CD4-positive, alpha-beta T cell treated with Interleukin-15 for 4 hours (primary cell): ENCODE data around the gene PRND.
"Not testable (repeated sequence)": the region's sequence is repeated elsewhere in the genome, so short reads cannot be mapped to it uniquely, and the experiment has no call there.

Experiments used
- DNase-seq: peaks from one replicate; pipeline ENCODE4 v3.0.0-alpha.2; 2020; ENCODE audit warnings: low spot score

The PRND gene

DNA sequence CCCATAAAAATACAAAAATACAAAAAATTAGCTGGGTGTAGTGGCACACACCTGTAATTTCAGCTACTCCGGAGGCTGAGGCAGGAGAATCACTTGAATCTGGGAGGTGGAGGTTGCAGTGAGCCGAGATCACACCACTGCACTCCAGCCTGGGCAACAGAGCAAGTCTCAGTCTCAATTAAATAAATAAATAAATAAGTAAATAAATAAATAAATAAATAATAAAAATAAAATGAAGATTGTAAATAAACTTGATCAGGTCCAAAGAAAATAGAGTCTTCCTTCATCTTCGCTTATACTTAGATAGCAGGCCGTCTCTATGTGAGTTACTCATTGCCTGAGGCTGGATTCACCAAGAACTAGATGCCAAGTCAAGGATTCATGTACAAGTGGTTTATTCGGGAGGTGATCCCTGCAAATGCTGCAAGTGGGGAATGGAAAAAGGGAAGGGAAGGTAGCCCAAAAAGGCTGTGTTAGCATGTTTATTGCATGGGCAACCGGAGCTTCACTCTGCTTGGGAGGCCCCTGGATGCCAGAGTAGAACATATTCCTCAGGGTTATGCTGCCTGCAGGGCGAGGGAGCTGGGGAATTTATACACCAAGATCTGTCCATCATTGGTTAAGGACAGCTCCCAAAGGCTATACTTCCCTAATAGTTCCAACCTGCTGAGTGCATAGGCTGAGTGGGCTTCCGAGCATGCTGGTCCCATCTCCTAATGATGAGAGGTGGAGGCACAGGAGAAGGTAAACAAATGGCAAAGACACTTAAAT lies 16.3 kb downstream of the PRND start:
- no peak for DNase-seq

GRCh38 chr20:4740774-4741431 lies 19.2 kb downstream of the PRND start:
- peak; percentile 64 for DNase-seq

- DNase-seq = no peak
Measured at GRCh38 chr20:4748847-4749246, 27.1 kb downstream of the PRND start.

DNA sequence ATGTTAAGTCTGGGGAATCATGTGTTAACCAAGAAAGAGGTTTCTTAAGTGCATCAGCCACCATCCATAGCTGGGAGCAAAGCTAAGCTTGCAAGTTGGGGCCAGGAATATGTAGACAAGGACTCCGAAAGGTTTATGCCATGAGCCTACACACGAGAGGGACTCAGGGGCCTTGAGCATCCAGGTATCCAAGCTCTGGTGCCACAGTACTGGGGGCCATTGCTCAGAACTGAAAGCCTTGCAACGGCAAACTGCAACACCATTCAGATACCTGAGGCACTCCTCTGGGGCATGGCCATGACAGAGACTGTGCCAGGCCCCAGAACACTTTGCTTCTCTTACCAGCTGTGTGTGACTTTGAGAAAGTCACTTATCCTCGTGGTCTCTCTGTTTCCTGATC lies 27.6 kb downstream of the PRND start:
- no peak for DNase-seq

DNA sequence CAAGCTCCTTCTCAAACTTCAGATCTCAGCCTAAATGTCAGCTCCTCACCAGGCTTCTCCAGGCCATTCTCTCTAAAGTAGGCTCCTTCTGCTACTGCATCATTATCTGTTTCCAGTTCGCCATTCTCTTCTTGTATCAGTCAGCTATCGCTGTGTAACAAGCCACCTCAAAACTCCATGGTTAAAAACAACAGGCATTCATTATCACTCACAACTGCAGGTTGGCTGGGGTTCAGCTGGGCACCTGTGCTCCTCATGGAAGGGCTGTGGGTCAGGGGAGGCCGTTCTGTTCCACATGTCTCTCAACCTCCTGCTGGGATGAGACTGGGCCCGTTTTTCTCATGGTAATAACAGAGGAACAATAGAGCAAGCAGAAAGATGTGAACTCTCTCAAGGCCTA lies 28.7 kb downstream of the PRND start:
- DNase-seq = no peak

GRCh38 chr20:4759100-4759884 lies 37.6 kb downstream of the PRND start:
- DNase-seq = peak; percentile 56

DNA sequence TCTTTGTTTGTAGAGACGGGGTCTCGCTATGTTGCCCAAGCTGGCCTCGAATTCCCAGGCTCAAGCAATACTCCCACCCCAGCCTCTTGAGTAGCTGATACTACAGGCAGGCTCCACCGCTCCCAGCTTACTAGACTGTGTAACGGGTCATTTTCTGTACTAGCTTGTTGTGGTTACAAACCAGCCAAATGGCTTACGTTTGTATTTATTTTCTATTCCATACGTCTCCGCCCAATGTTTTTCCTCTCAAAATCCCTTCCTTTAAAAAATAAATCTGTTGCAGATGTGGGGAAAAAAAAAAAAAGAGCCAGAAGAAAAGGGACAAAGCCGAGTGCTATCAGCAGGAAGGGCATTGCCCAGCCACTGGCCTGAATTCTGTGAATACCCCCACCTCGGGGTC lies 41.6 kb downstream of the PRND start:
- DNase-seq = no peak

DNA sequence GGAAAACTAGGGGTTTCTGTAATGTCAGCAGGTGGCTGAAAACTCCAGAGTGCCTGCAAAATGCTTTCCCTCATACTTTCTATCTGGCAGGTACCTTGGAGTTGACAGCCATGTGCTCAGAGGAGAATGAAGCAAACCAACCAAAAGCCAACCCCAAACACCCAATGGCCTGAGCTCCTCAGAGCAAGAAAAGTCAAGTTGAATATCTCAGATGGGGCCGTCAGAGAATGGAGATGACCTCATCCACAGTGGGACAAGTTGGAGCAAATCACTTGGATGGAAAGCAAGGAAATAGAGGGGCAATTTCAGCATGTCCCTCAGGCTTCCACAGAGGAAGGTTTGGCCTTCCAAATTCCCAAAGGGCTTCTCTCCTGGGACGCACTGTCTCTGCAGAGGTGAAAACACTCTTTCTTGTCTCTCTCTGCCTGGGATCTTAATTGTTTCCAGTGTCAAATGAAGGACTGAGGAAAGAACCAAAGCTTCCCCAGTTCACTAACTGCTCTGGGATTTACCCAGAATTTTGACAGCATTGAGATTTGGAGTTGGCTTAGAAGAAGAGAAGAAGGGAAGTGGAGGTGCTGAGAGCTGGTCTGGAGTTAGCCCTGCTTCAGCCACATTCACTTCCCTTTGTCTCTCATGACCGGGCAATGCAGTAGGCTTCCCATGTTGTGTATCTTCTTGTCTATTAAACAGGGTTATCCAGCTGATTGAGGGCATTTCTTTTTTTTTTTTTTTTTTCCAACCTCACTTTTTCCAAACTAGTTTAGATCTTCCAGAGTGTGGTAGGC lies 42.2 kb downstream of the PRND start:
- no peak for DNase-seq

DNA sequence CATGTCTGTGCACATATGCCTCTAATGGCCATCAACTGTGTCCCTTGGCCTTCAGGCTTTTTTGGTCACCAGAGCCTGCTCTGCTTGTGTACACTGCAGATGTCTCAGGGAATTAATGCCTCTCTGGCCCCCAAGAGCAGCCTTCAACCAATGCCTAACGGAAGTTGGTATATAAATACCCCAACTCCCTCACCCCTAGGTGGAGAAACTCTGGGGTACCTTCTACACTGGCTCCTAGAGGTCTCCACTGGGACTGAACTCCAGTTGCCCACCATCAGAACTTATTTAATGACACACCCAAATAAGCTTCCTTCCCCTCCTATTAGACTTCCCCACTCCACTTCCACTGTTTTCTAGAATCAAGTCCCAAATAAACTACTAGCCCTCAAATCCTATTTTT lies 43.1 kb downstream of the PRND start:
- DNase-seq = no peak

GRCh38 chr20:4765681-4766080 lies 44.0 kb downstream of the PRND start:
- DNase-seq = no peak

- DNase-seq = no peak
Measured at GRCh38 chr20:4766631-4767030, 44.9 kb downstream of the PRND start.

- no peak for DNase-seq
Measured at GRCh38 chr20:4767084-4767483, 45.4 kb downstream of the PRND start.

GRCh38 chr20:4769328-4769727 lies 47.6 kb downstream of the PRND start:
- no peak for DNase-seq

GRCh38 chr20:4770026-4770425 lies 48.3 kb downstream of the PRND start:
- no peak for DNase-seq

- DNase-seq = no peak
Measured at GRCh38 chr20:4771004-4771403, 49.3 kb downstream of the PRND start.

- DNase-seq = no peak
Measured at GRCh38 chr20:4772132-4772531, 50.4 kb downstream of the PRND start.

- not testable (repeated sequence) for DNase-seq
Measured at GRCh38 chr20:4773014-4773413, 51.3 kb downstream of the PRND start.

- no peak for DNase-seq
Measured at GRCh38 chr20:4773736-4774135, 52.0 kb downstream of the PRND start.

DNA sequence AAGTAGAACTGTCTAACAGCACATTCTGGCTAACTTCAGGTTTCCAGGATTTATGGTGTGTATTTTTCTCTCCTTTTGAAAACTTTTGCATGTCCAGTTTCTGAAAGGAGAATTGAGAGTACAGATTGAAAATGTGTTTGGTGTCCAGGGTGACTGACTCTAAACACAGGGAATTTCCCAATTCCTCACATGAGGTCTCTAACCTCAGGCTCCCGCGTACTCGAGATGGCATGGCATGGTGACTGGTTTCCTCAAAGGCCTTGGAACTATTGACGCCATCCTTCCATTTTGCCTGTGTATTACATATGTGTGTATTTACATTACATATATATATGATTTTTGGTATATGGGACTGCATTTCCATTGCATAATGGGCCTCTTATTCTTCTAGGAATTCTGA lies 52.5 kb downstream of the PRND start:
- DNase-seq = no peak

DNA sequence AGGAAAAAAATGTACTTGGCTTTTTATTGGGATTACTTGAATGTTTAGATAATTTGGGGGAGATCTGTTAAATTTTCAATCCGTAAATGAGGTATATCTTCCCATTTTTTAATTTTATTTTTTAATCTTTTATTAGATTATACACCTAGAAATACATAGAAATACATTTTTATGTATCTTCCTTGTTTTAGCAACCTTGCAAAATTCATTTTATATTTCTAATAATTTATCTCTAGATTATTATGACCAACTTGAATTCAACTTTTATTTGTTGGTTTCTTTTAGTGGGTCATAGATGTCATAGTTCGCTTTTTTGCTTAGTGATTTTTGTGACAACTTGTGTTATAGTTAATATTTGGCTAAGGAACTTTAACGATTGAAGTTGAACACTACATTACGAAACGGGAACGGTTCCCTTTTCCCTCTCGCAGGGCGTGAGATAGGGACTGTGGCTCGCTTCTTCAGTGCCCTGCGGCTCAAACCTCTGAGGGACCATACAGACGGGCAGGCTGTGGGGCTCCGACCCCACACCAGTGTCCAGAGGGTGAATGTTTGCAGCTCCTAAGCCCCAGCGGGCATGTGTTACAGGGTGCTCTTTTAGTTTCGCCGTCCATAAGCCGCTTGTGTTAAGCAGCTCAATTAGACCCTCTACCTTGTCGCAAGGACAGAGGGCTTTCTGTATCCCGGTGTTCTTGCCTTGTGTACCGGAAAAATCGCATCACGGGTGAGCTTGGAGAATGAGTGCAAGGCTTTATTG lies 53.8 kb downstream of the PRND start:
- DNase-seq = no peak

DNA sequence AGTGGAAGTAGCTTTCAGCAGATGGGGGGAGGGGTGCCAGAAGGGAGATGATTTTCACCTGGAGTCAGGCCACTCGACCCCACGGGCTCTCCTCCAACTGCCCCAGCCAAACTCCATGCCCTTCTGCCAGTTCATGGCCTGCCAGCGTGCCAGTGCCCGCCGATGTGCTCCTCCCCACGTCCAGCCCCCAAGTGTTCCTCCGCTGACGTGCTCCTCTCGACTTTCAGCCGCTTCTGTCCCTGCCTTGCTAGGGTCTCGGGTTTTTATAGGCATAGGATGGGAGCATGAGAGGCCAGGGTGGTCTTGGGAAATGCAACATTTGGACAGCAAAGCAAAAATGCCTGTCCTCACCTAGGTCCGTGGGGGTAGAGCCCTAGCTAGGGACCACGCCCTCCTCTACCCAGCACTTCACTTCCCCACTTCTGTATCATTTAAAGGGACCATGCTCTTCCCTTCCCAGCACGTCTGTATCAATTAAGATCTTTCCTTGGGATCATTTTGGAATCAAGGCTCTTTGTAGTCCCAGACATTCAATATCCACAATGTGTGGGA lies 54.4 kb downstream of the PRND start:
- DNase-seq = no peak
